ENCODE measurements around the gene RIC3.

DNA sequence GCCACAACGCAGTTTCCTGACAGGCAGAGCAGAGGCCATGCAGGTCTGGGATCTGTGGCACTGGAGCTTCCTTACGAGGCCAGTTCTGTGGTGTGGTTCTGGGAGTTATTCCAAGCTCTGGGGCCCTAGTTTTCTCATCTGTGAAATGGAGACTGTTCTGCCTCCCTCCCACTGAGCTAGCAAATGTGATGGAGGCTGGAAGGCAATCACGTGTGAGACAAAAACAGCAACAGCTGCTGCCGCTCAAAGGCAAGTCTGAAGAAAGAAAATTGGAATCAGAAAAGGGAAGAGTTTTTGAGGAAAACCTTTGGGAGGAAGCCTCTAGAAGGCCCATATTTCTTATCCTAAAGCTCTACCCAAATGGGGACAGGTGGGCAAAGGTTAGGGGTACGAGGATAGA lies 8.3 kb upstream of the RIC3 start:
- TF ChIP-seq, protein P1, sequence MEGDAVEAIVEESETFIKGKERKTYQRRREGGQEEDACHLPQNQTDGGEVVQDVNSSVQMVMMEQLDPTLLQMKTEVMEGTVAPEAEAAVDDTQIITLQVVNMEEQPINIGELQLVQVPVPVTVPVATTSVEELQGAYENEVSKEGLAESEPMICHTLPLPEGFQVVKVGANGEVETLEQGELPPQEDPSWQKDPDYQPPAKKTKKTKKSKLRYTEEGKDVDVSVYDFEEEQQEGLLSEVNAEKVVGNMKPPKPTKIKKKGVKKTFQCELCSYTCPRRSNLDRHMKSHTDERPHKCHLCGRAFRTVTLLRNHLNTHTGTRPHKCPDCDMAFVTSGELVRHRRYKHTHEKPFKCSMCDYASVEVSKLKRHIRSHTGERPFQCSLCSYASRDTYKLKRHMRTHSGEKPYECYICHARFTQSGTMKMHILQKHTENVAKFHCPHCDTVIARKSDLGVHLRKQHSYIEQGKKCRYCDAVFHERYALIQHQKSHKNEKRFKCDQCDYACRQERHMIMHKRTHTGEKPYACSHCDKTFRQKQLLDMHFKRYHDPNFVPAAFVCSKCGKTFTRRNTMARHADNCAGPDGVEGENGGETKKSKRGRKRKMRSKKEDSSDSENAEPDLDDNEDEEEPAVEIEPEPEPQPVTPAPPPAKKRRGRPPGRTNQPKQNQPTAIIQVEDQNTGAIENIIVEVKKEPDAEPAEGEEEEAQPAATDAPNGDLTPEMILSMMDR (conservative IDR thresholded peaks at IDR 0.05 in 1 of 2, IDR thresholded peaks at IDR 0.05 in 1 of 2; ENCODE audit: low read depth in 1 of 2, low read length in 2 of 2) = no peak
- TF ChIP-seq EZH2 (IDR thresholded peaks at IDR 0.05; ENCODE audit: low read length, missing control alignments) = no peak
